Caco-2 (cell line): ENCODE results near the gene LIN28A. TPM values are rescaled to one million over a fixed set of nuclear protein-coding genes. Genes with fewer than 3 reads are reported as not detected.

Source experiments
- BruUV-seq: library from RNA; stranded (reverse); fragments of 400-500 nt; replicated peaks from 2 replicates; lab custom pipeline; 2021; lab: Mats Ljungman, UMichigan
- CTCF ChIA-PET: fragments of 300-600 bp; sonication (Branson Sonifier 250); formaldehyde crosslinking; loops from one replicate; lab custom pipeline; 2022; ENCODE audit warnings: antibody characterized with exemption; lab: Charles Lee
- POLR2A ChIA-PET: fragments of 300-600 bp; sonication (Branson Sonifier 250); formaldehyde crosslinking; loops from one replicate; lab custom pipeline; 2022; ENCODE audit warnings: antibody characterized with exemption; lab: Charles Lee
- DNase-seq, 2 experiments: peaks; one replicate each; pipeline versions ENCODE4 v3.0.0 to v3.0.0-alpha.2; 2020 to 2022
- H3K27me3 ChIP-seq: replicated peaks from 2 replicates; pipeline ENCODE4 v1.6.0; 2011; ENCODE audit warnings: low read length; ENCODE audit not compliant: control insufficient read depth, insufficient read depth
- H3K36me3 ChIP-seq: 2 replicates; pipeline ENCODE4 v1.5.1; 2011; ENCODE audit warnings: low read length; ENCODE audit not compliant: control insufficient read depth, insufficient read depth
- H3K4me1 ChIP-seq: fragments of 250-450 bp; sonication (Bioruptor Pico); 2 replicates; pipeline ENCODE4 v1.5.1; 2020; ENCODE audit warnings: mild to moderate bottlenecking
- H3K4me3 ChIP-seq: 2 replicates; pipeline ENCODE4 v1.5.1; 2011; ENCODE audit warnings: low read depth, mild to moderate bottlenecking, control low read depth, low read length
- H3K9me3 ChIP-seq: fragments of 250-450 bp; sonication (Bioruptor Pico); 2 replicates; pipeline ENCODE4 v1.5.1; 2020; ENCODE audit warnings: mild to moderate bottlenecking, moderate library complexity
- H3K27ac Mint-ChIP-seq: one replicate; pipeline ENCODE4 v1.8.0; 2022; ENCODE audit warnings: mixed read lengths; ENCODE audit not compliant: unreplicated experiment
- H3K27me3 Mint-ChIP-seq: one replicate; pipeline ENCODE4 v1.8.0; 2022; ENCODE audit warnings: mixed read lengths; ENCODE audit not compliant: insufficient read depth, unreplicated experiment
- H3K36me3 Mint-ChIP-seq: one replicate; pipeline ENCODE4 v1.8.0; 2022; ENCODE audit warnings: mild to moderate bottlenecking, mixed read lengths; ENCODE audit not compliant: insufficient read depth, unreplicated experiment
- H3K4me1 Mint-ChIP-seq: one replicate; pipeline ENCODE4 v1.8.0; 2022; ENCODE audit warnings: low read depth, mixed read lengths; ENCODE audit not compliant: unreplicated experiment
- H3K4me3 Mint-ChIP-seq: one replicate; pipeline ENCODE4 v1.8.0; 2022; ENCODE audit warnings: mild to moderate bottlenecking, moderate library complexity, mixed read lengths; ENCODE audit not compliant: unreplicated experiment
- H3K9me3 Mint-ChIP-seq: one replicate; pipeline ENCODE4 v1.8.0; 2022; ENCODE audit warnings: mixed read lengths; ENCODE audit not compliant: unreplicated experiment
- CTCF ChIP-seq, 2 experiments: fragments of 200-600 bp in 1 of 2; IDR thresholded peaks; 1 replicate in 1 of 2; 2 replicates in 1 of 2; pipeline versions ENCODE4 v1.5.1 to v1.8.0; 2011 to 2022; ENCODE audit warnings: antibody characterized with exemption in 1 of 2, control low read depth in 1 of 2, inconsistent platforms in 1 of 2, low read depth in 1 of 2, low read length in 1 of 2, mild to moderate bottlenecking in 1 of 2, moderate library complexity in 1 of 2; ENCODE audit not compliant: insufficient read depth in 1 of 2, severe bottlenecking in 1 of 2, unreplicated experiment in 1 of 2
- intact Hi-C: fragments of 100-400 bp; cut with micrococcal nuclease; formaldehyde crosslinking; loops from one replicate; pipeline ENCODE4 v1.10.0; 2022; ENCODE audit not compliant: unreplicated experiment
- total RNA-seq: library from RNA; stranded (reverse); gene quantifications from 2 replicates; pipeline ENCODE4 v1.2.3, GENCODE V29; 2022

The LIN28A gene
- total RNA-seq, 1 experiment from 2014 or later: 5.7 TPM

- Mint-ChIP-seq H3K9me3 (no peaks in the 10 kb centered on the region), H3K27me3 (no peaks in the 10 kb centered on the region), H3K36me3 (peaks cover 4% of the 10 kb centered on the region), H3K4me1 (peaks cover 23% of the 10 kb centered on the region), H3K27ac (peak overlapping the region; percentile 92), H3K4me3 (no peak overlapping the region)
- Histone ChIP-seq H3K9me3 (no peaks in the 10 kb centered on the region), H3K36me3 (no peaks in the 10 kb centered on the region), H3K4me3 (no peak overlapping the region), H3K4me1 (peaks cover 28% of the 10 kb centered on the region), H3K27me3 (no peaks in the 10 kb centered on the region)
- no peak for DNase-seq
- BruUV-seq: no TSS peak
- ChIA-PET CTCF (interaction anchor here (1.6 kb wide), 1 partner anchor 77 kb away, joined by 5 read pairs; no protein-coding TSS in a partner anchor), POLR2A (interaction anchor here (1.1 kb wide), 1 partner anchor 12 kb away, joined by 3 read pairs; no protein-coding TSS in a partner anchor)
- no peak for TF ChIP-seq CTCF (IDR thresholded peaks at IDR 0.05; ENCODE audit: insufficient read depth in 1 of 2, low read depth in 1 of 2, low read length in 1 of 2, severe bottlenecking in 1 of 2, unreplicated experiment in 1 of 2)
- intact Hi-C loops: no loop called here
Measured at GRCh38 chr1:26362331-26362730, 48.3 kb upstream of the LIN28A start.

GRCh38 chr1:26363549-26364448 is 46.8 kb upstream of the LIN28A start:
- DNase-seq: peak; percentile 68 to 85
- peak; percentile 90 for TF ChIP-seq CTCF (IDR thresholded peaks at IDR 0.05; ENCODE audit: insufficient read depth in 1 of 2, low read depth in 1 of 2, low read length in 1 of 2, severe bottlenecking in 1 of 2, unreplicated experiment in 1 of 2)
- intact Hi-C loops: loop anchor here (1.0 kb wide), 1 partner anchor 78 kb away; no protein-coding TSS in a partner anchor
- H3K4me3 ChIP-seq: no peak overlapping the region
- Mint-ChIP-seq H3K27ac (no peak overlapping the region), H3K4me1 (peaks cover 17% of the 10 kb centered on the region), H3K27me3 (no peaks in the 10 kb centered on the region), H3K36me3 (peaks cover 6% of the 10 kb centered on the region), H3K4me3 (no peak overlapping the region), H3K9me3 (no peaks in the 10 kb centered on the region)
- no peaks in the 10 kb centered on the region for H3K36me3 ChIP-seq
- H3K9me3 ChIP-seq: no peaks in the 10 kb centered on the region
- H3K27me3 ChIP-seq: no peaks in the 10 kb centered on the region
- CTCF ChIA-PET: interaction anchor here (0.6 to 1.9 kb wide), 7 partner anchors 12 to 294 kb away, joined by 3 to 7 read pairs (median 3); no protein-coding TSS in a partner anchor
- no TSS peak for BruUV-seq
- POLR2A ChIA-PET: no interaction called here
- peaks cover 14% of the 10 kb centered on the region for H3K4me1 ChIP-seq

- intact Hi-C loops: no loop called here
- H3K4me1 ChIP-seq: peaks cover 5% of the 10 kb centered on the region
- H3K27me3 ChIP-seq: no peaks in the 10 kb centered on the region
- no TSS peak for BruUV-seq
- ChIA-PET CTCF (interaction anchor here (0.6 to 1.9 kb wide), 4 partner anchors 26 to 295 kb away, joined by 3 to 7 read pairs (median 4); partner anchors contain the start of gene PDIK1L), POLR2A (no interaction called here)
- Mint-ChIP-seq H3K36me3 (peaks cover 6% of the 10 kb centered on the region), H3K27me3 (no peaks in the 10 kb centered on the region), H3K9me3 (no peaks in the 10 kb centered on the region), H3K4me1 (peaks cover 6% of the 10 kb centered on the region), H3K27ac (no peak overlapping the region), H3K4me3 (no peak overlapping the region)
- H3K36me3 ChIP-seq: no peaks in the 10 kb centered on the region
- TF ChIP-seq CTCF (IDR thresholded peaks at IDR 0.05; ENCODE audit: insufficient read depth in 1 of 2, low read depth in 1 of 2, low read length in 1 of 2, severe bottlenecking in 1 of 2, unreplicated experiment in 1 of 2): no peak
- no peak for DNase-seq
- H3K9me3 ChIP-seq: no peaks in the 10 kb centered on the region
- H3K4me3 ChIP-seq: no peak overlapping the region
Measured at GRCh38 chr1:26364956-26365355, 45.7 kb upstream of the LIN28A start.
